ENCODE data around the gene MED31.
"Not testable (repeated sequence)": the region's sequence is repeated elsewhere in the genome, so short reads cannot be mapped to it uniquely, and the experiment has no call there.

MED31 gene

GRCh38 chr17:6608321-6608720 lies 43.1 kb downstream of the MED31 start:
- no peak for DNase-seq

GRCh38 chr17:6605142-6605541 lies 46.3 kb downstream of the MED31 start:
- no peak for DNase-seq

GRCh38 chr17:6603744-6604325 lies 47.6 kb downstream of the MED31 start:
- DNase-seq: no peak

GRCh38 chr17:6602141-6602540 lies 49.3 kb downstream of the MED31 start:
- DNase-seq: no peak

GRCh38 chr17:6599364-6599763 lies 52.0 kb downstream of the MED31 start:
- DNase-seq: no peak

GRCh38 chr17:6597727-6598126 lies 53.7 kb downstream of the MED31 start:
- no peak for DNase-seq

GRCh38 chr17:6596941-6597340 lies 54.5 kb downstream of the MED31 start:
- no peak for DNase-seq

- DNase-seq: no peak
Measured at GRCh38 chr17:6596511-6596910, 54.9 kb downstream of the MED31 start.

GRCh38 chr17:6596081-6596480 lies 55.3 kb downstream of the MED31 start:
- no peak for DNase-seq

GRCh38 chr17:6593371-6593770 lies 58.0 kb downstream of the MED31 start:
- not testable (repeated sequence) for DNase-seq

Data from activated CD4-positive, alpha-beta T cell treated with anti-CD3 and anti-CD28 coated beads, Interleukin-2, amount 50 U/mL, for 48 hours (primary cell).